ENCODE results near the gene EPB41L4B.
"Not testable (repeated sequence)": the region's sequence is repeated elsewhere in the genome, so short reads cannot be mapped to it uniquely, and the experiment has no call there.

EPB41L4B gene

GRCh38 chr9:109238125-109238524 lies 82.7 kb downstream of the EPB41L4B start:
- H3K4me1 ChIP-seq (ENCODE audit: control insufficient read depth, insufficient read depth, low read length) = peaks cover 1% of the 10 kb centered on the region; the same call in 1 of the 2 replicates
- no peak overlapping the region for H3K27ac ChIP-seq (ENCODE audit: low read length)
- H3K27me3 ChIP-seq (ENCODE audit: control insufficient read depth, insufficient read depth, low read length) = no peaks in the 10 kb centered on the region
- WGBS (ENCODE audit: insufficient coverage, insufficient read length) = no CpG with 5 or more reads among the region's 4 CpGs
- peaks cover 2% of the 10 kb centered on the region; the same call in 1 of the 2 replicates for H3K36me3 ChIP-seq (ENCODE audit: control insufficient read depth, insufficient read depth, low read length)
- no peak for DNase-seq (ENCODE audit: low read depth, low spot score)
- no peaks in the 10 kb centered on the region for H3K9me3 ChIP-seq (ENCODE audit: control insufficient read depth, insufficient read depth, low read length)
- H3K4me3 ChIP-seq (ENCODE audit: low read length) = no peak overlapping the region

- Histone ChIP-seq H3K36me3 (ENCODE audit: control insufficient read depth, insufficient read depth, low read length) (no peaks in the 10 kb centered on the region), H3K27me3 (ENCODE audit: control insufficient read depth, insufficient read depth, low read length) (no peaks in the 10 kb centered on the region), H3K27ac (ENCODE audit: low read length) (no peak overlapping the region), H3K4me3 (ENCODE audit: low read length) (no peak overlapping the region), H3K9me3 (ENCODE audit: control insufficient read depth, insufficient read depth, low read length) (no peaks in the 10 kb centered on the region), H3K4me1 (ENCODE audit: control insufficient read depth, insufficient read depth, low read length) (no peaks in the 10 kb centered on the region)
- no peak for DNase-seq (ENCODE audit: low read depth, low spot score)
- no CpG with 5 or more reads among the region's 9 CpGs for WGBS (ENCODE audit: insufficient coverage, insufficient read length)
Observed at GRCh38 chr9:109232449-109233237, 88.2 kb downstream of the EPB41L4B start.

GRCh38 chr9:109231593-109231992 lies 89.3 kb downstream of the EPB41L4B start:
- no peaks in the 10 kb centered on the region for H3K9me3 ChIP-seq (ENCODE audit: control insufficient read depth, insufficient read depth, low read length)
- H3K4me3 ChIP-seq (ENCODE audit: low read length) = no peak overlapping the region
- H3K4me1 ChIP-seq (ENCODE audit: control insufficient read depth, insufficient read depth, low read length) = no peaks in the 10 kb centered on the region
- WGBS (ENCODE audit: insufficient coverage, insufficient read length) = no CpG with 5 or more reads among the region's 1 CpG
- no peaks in the 10 kb centered on the region for H3K36me3 ChIP-seq (ENCODE audit: control insufficient read depth, insufficient read depth, low read length)
- DNase-seq (ENCODE audit: low read depth, low spot score) = no peak
- H3K27ac ChIP-seq (ENCODE audit: low read length) = no peak overlapping the region
- H3K27me3 ChIP-seq (ENCODE audit: control insufficient read depth, insufficient read depth, low read length) = no peaks in the 10 kb centered on the region

GRCh38 chr9:109230277-109230676 lies 90.6 kb downstream of the EPB41L4B start:
- Histone ChIP-seq H3K27ac (ENCODE audit: low read length) (no peak overlapping the region), H3K36me3 (ENCODE audit: control insufficient read depth, insufficient read depth, low read length) (no peaks in the 10 kb centered on the region), H3K4me3 (ENCODE audit: low read length) (no peak overlapping the region), H3K27me3 (ENCODE audit: control insufficient read depth, insufficient read depth, low read length) (no peaks in the 10 kb centered on the region), H3K4me1 (ENCODE audit: control insufficient read depth, insufficient read depth, low read length) (no peaks in the 10 kb centered on the region), H3K9me3 (ENCODE audit: control insufficient read depth, insufficient read depth, low read length) (no peaks in the 10 kb centered on the region)
- no CpG with 5 or more reads among the region's 4 CpGs for WGBS (ENCODE audit: insufficient coverage, insufficient read length)
- DNase-seq (ENCODE audit: low read depth, low spot score) = no peak

- no CpG with 5 or more reads among the region's 3 CpGs for WGBS (ENCODE audit: insufficient coverage, insufficient read length)
- H3K4me1 ChIP-seq (ENCODE audit: control insufficient read depth, insufficient read depth, low read length) = no peaks in the 10 kb centered on the region
- H3K36me3 ChIP-seq (ENCODE audit: control insufficient read depth, insufficient read depth, low read length) = no peaks in the 10 kb centered on the region
- H3K27me3 ChIP-seq (ENCODE audit: control insufficient read depth, insufficient read depth, low read length) = no peaks in the 10 kb centered on the region
- DNase-seq (ENCODE audit: low read depth, low spot score) = no peak
- no peak overlapping the region for H3K27ac ChIP-seq (ENCODE audit: low read length)
- no peaks in the 10 kb centered on the region for H3K9me3 ChIP-seq (ENCODE audit: control insufficient read depth, insufficient read depth, low read length)
- no peak overlapping the region for H3K4me3 ChIP-seq (ENCODE audit: low read length)
Observed at GRCh38 chr9:109229682-109230081, 91.2 kb downstream of the EPB41L4B start.

GRCh38 chr9:109228093-109228642 lies 92.7 kb downstream of the EPB41L4B start:
- no peaks in the 10 kb centered on the region for H3K4me1 ChIP-seq (ENCODE audit: control insufficient read depth, insufficient read depth, low read length)
- no peak overlapping the region for H3K27ac ChIP-seq (ENCODE audit: low read length)
- DNase-seq (ENCODE audit: low read depth, low spot score) = no peak
- no peaks in the 10 kb centered on the region for H3K27me3 ChIP-seq (ENCODE audit: control insufficient read depth, insufficient read depth, low read length)
- H3K36me3 ChIP-seq (ENCODE audit: control insufficient read depth, insufficient read depth, low read length) = no peaks in the 10 kb centered on the region
- H3K4me3 ChIP-seq (ENCODE audit: low read length) = no peak overlapping the region
- H3K9me3 ChIP-seq (ENCODE audit: control insufficient read depth, insufficient read depth, low read length) = no peaks in the 10 kb centered on the region

GRCh38 chr9:109225629-109226028 lies 95.2 kb downstream of the EPB41L4B start:
- WGBS (ENCODE audit: insufficient coverage, insufficient read length) = no CpG with 5 or more reads among the region's 2 CpGs
- Histone ChIP-seq H3K27me3 (ENCODE audit: control insufficient read depth, insufficient read depth, low read length) (no peaks in the 10 kb centered on the region), H3K27ac (ENCODE audit: low read length) (no peak overlapping the region), H3K9me3 (ENCODE audit: control insufficient read depth, insufficient read depth, low read length) (no peaks in the 10 kb centered on the region), H3K4me1 (ENCODE audit: control insufficient read depth, insufficient read depth, low read length) (no peaks in the 10 kb centered on the region), H3K36me3 (ENCODE audit: control insufficient read depth, insufficient read depth, low read length) (no peaks in the 10 kb centered on the region), H3K4me3 (ENCODE audit: low read length) (no peak overlapping the region)
- no peak for DNase-seq (ENCODE audit: low read depth, low spot score)

GRCh38 chr9:109224751-109225150 lies 96.1 kb downstream of the EPB41L4B start:
- Histone ChIP-seq H3K36me3 (ENCODE audit: control insufficient read depth, insufficient read depth, low read length) (no peaks in the 10 kb centered on the region), H3K27ac (ENCODE audit: low read length) (no peak overlapping the region), H3K9me3 (ENCODE audit: control insufficient read depth, insufficient read depth, low read length) (no peaks in the 10 kb centered on the region), H3K4me1 (ENCODE audit: control insufficient read depth, insufficient read depth, low read length) (no peaks in the 10 kb centered on the region), H3K4me3 (ENCODE audit: low read length) (no peak overlapping the region), H3K27me3 (ENCODE audit: control insufficient read depth, insufficient read depth, low read length) (no peaks in the 10 kb centered on the region)
- WGBS (ENCODE audit: insufficient coverage, insufficient read length) = no CpG with 5 or more reads among the region's 3 CpGs
- DNase-seq (ENCODE audit: low read depth, low spot score) = no peak

- not testable (repeated sequence) for DNase-seq (ENCODE audit: low read depth, low spot score); H3K27me3 ChIP-seq (ENCODE audit: control insufficient read depth, insufficient read depth, low read length); H3K9me3 ChIP-seq (ENCODE audit: control insufficient read depth, insufficient read depth, low read length); H3K4me3 ChIP-seq (ENCODE audit: low read length); H3K4me1 ChIP-seq (ENCODE audit: control insufficient read depth, insufficient read depth, low read length); H3K27ac ChIP-seq (ENCODE audit: low read length); H3K36me3 ChIP-seq (ENCODE audit: control insufficient read depth, insufficient read depth, low read length)
- WGBS (ENCODE audit: insufficient coverage, insufficient read length) = no CpG with 5 or more reads among the region's 4 CpGs
Observed at GRCh38 chr9:109218242-109218641, 102.6 kb downstream of the EPB41L4B start.

GRCh38 chr9:109214414-109214813 lies 106.4 kb downstream of the EPB41L4B start:
- DNase-seq (ENCODE audit: low read depth, low spot score) = no peak
- no peak overlapping the region for H3K27ac ChIP-seq (ENCODE audit: low read length)
- no peaks in the 10 kb centered on the region for H3K9me3 ChIP-seq (ENCODE audit: control insufficient read depth, insufficient read depth, low read length)
- H3K4me3 ChIP-seq (ENCODE audit: low read length) = no peak overlapping the region
- H3K27me3 ChIP-seq (ENCODE audit: control insufficient read depth, insufficient read depth, low read length) = no peaks in the 10 kb centered on the region
- WGBS (ENCODE audit: insufficient coverage, insufficient read length) = no CpG with 5 or more reads among the region's 6 CpGs
- no peaks in the 10 kb centered on the region for H3K4me1 ChIP-seq (ENCODE audit: control insufficient read depth, insufficient read depth, low read length)
- no peaks in the 10 kb centered on the region for H3K36me3 ChIP-seq (ENCODE audit: control insufficient read depth, insufficient read depth, low read length)
